Cardiac fibroblast (primary cell): ENCODE measurements around the gene YIPF3.
"Not testable (repeated sequence)": the region's sequence is repeated elsewhere in the genome, so short reads cannot be mapped to it uniquely, and the experiment has no call there.

Experiments
- DNase-seq, 2 donors: peaks; one replicate each; pipeline versions ENCODE4 v3.0.0 to v3.0.0-alpha.2; 2010; ENCODE audit warnings: low read depth in 2 of 2
- H3K4me3 ChIP-seq, 2 donors: replicated peaks in 1 of 2; 1 replicate in 1 of 2; 2 replicates in 1 of 2; pipeline ENCODE4 v1.5.1; 2011; ENCODE audit warnings: low read depth in 2 of 2, low read length in 2 of 2, mild to moderate bottlenecking in 2 of 2, moderate library complexity in 1 of 2
- CTCF ChIP-seq: IDR thresholded peaks from one replicate; pipeline ENCODE4 v1.5.1; 2011; ENCODE audit warnings: low read depth, mild to moderate bottlenecking, low read length, inconsistent platforms

YIPF3 gene

GRCh38 chr6:43516697-43517504 is at the start of gene YIPF3, which contains the start of gene POLR1C:
Gene YIPF3, minus strand, starts transcription at chr6:43516926. Its CDS starts 119 bp downstream, at chr6:43516807.
Gene POLR1C, plus strand, starts transcription at chr6:43517089. Its CDS starts 21 bp downstream, at chr6:43517110.
- peak within 1 kb of the TSS; percentile 79 to 93 for H3K4me3 ChIP-seq

GRCh38 chr6:43559328-43559727 is 42.6 kb upstream of the YIPF3 start:
- H3K4me3 ChIP-seq, result no peak overlapping the region

More at GRCh38 chr6:43516697-43517504, at the start of gene YIPF3, which contains the start of gene POLR1C:
- DNase-seq, result peak; percentile 99
- no peak for TF ChIP-seq CTCF

GRCh38 chr6:43557620-43558019 is 40.9 kb upstream of the YIPF3 start:
- not testable (repeated sequence) for DNase-seq, H3K4me3 ChIP-seq

More at GRCh38 chr6:43559328-43559727, 42.6 kb upstream of the YIPF3 start:
- no peak for TF ChIP-seq CTCF
- no peak for DNase-seq

GRCh38 chr6:43547222-43547621 is 30.5 kb upstream of the YIPF3 start:
- no peak for TF ChIP-seq CTCF
- no peak overlapping the region for H3K4me3 ChIP-seq
- DNase-seq, result no peak

GRCh38 chr6:43544461-43544860 is 27.7 kb upstream of the YIPF3 start:
- no peak for DNase-seq
- no peak overlapping the region for H3K4me3 ChIP-seq
- no peak for TF ChIP-seq CTCF

GRCh38 chr6:43541774-43542471 is 25.2 kb upstream of the YIPF3 start:
- no peak overlapping the region for H3K4me3 ChIP-seq
- DNase-seq, result no peak
- no peak for TF ChIP-seq CTCF

- TF ChIP-seq CTCF, result no peak
- DNase-seq, result no peak
- no peak overlapping the region for H3K4me3 ChIP-seq
Measured at GRCh38 chr6:43540507-43540906, 23.8 kb upstream of the YIPF3 start.

- not testable (repeated sequence) for DNase-seq, H3K4me3 ChIP-seq
Measured at GRCh38 chr6:43539409-43539808, 22.7 kb upstream of the YIPF3 start.

GRCh38 chr6:43538986-43539385 is 22.3 kb upstream of the YIPF3 start:
- not testable (repeated sequence) for H3K4me3 ChIP-seq, DNase-seq
